ENCODE data around the gene RC3H2. TPM values are rescaled to one million over a fixed set of nuclear protein-coding genes. Genes with fewer than 3 reads are reported as not detected.

RC3H2 gene
- total RNA-seq, 2 experiments from 2014 or later = 45.0 to 73.7 TPM

- TF ChIP-seq, protein P1, sequence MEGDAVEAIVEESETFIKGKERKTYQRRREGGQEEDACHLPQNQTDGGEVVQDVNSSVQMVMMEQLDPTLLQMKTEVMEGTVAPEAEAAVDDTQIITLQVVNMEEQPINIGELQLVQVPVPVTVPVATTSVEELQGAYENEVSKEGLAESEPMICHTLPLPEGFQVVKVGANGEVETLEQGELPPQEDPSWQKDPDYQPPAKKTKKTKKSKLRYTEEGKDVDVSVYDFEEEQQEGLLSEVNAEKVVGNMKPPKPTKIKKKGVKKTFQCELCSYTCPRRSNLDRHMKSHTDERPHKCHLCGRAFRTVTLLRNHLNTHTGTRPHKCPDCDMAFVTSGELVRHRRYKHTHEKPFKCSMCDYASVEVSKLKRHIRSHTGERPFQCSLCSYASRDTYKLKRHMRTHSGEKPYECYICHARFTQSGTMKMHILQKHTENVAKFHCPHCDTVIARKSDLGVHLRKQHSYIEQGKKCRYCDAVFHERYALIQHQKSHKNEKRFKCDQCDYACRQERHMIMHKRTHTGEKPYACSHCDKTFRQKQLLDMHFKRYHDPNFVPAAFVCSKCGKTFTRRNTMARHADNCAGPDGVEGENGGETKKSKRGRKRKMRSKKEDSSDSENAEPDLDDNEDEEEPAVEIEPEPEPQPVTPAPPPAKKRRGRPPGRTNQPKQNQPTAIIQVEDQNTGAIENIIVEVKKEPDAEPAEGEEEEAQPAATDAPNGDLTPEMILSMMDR (conservative IDR thresholded peaks at IDR 0.05; ENCODE audit: low read length) = no peak
- no peak for TF ChIP-seq EZH2phosphoT487 (IDR thresholded peaks at IDR 0.05; ENCODE audit: borderline replicate concordance, low read depth, low read length)
- Histone ChIP-seq H4K20me1 (ENCODE audit: insufficient read depth, low read length) (0 out of 2 replicates have a peak, but pooled peaks cover 4% of the 10 kb centered on the region), H3K9me2 (ENCODE audit: insufficient read depth, low read length) (no peaks in the 10 kb centered on the region), H2AFZ (ENCODE audit: low read length) (peak within 1 kb of the TSS; percentile 83), H3K27ac (ENCODE audit: low read depth, low read length, poor library complexity, severe bottlenecking) (peak within 1 kb of the TSS; percentile 70), H3K9me3 (ENCODE audit: low read length) (no peaks in the 10 kb centered on the region), H3K36me3 (ENCODE audit: insufficient read depth, low read length) (peaks cover 8% of the 10 kb centered on the region), H3K79me2 (ENCODE audit: insufficient read depth, low read depth, low read length) (peaks cover 52% of the 10 kb centered on the region), H3K4me3 (ENCODE audit: low read depth, low read length, poor library complexity, severe bottlenecking) (peak within 1 kb of the TSS; percentile 85), H3K4me2 (ENCODE audit: low read length) (peak within 1 kb of the TSS; percentile 78), H3K4me1 (ENCODE audit: insufficient read depth, low read length, poor library complexity, severe bottlenecking) (peaks cover 19% of the 10 kb centered on the region)
- ChIA-PET POLR2A (interaction anchor here (1.1 to 4.2 kb wide), 7 partner anchors 7 to 28 kb away, joined by 3 to 50 read pairs (median 13); partner anchors contain the start of genes RABGAP1, RC3H2 and ZBTB6), CTCF (ENCODE audit: unreplicated experiment) (no interaction called here)
- intact Hi-C loops (cut with micrococcal nuclease; ENCODE audit: unreplicated experiment) = loop anchor here (1.0 to 10.0 kb wide), 3 partner anchors 9 to 667 kb away; partner anchors contain the start of genes MRRF, RBM18 and ZBTB6
- BruUV-seq (replicated peaks) = no TSS peak
- DNase-seq (ENCODE audit: low spot score) = peak; percentile 94
Observed at GRCh38 chr9:122931226-122932121, 26.3 kb upstream of the RC3H2 start, which contains the start of gene ZBTB26. Gene ZBTB26 (minus strand): TSS chr9:122931512. CDS start chr9:122919934, 11,578 bp downstream.

DNA sequence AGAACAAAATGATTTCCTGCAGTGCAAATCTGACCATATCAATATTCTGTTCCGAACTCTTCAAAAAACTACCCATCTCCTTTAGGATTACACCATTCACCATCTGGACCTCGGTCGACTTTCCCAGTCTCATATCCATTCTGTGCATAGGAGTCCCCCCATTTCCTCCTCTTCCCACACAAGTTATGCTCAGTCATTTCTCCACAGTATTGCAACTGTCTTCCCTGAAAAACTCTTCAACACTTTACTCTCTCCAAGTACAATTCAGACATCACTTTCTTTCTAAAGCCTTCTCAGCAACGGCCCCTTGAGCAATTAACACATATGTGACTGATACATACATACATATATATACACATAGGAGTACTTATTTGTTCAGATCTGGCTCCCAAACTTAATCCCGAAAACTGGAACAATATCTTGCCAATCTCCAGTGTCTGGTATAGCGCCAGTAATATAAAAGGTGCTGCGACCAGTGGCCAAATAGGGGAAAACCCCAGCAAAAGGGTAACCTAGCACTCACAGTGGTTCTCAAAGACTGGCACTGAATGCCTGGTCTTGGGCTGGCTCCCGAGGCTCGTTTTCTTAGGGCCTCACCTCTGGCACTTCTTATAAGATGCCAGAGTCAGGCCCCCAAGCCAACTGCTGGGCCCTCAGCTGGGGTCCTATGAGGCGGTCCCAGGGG, 25.5 kb upstream of the RC3H2 start:
- H3K9me3 ChIP-seq (ENCODE audit: low read length) = no peaks in the 10 kb centered on the region
- CTCF ChIA-PET (ENCODE audit: unreplicated experiment) = interaction anchor here (0.7 kb wide), 1 partner anchor 113 kb away, joined by 4 read pairs; no protein-coding TSS in a partner anchor
- H3K4me1 ChIP-seq (ENCODE audit: insufficient read depth, low read length, poor library complexity, severe bottlenecking) = peaks cover 19% of the 10 kb centered on the region
- peaks cover 4% of the 10 kb centered on the region for H3K36me3 ChIP-seq (ENCODE audit: insufficient read depth, low read length)
- 0 out of 2 replicates have a peak, but pooled peaks cover 4% of the 10 kb centered on the region for H4K20me1 ChIP-seq (ENCODE audit: insufficient read depth, low read length)
- H3K4me2 ChIP-seq (ENCODE audit: low read length) = peak overlapping the region; percentile 78
- H3K9me2 ChIP-seq (ENCODE audit: insufficient read depth, low read length) = no peaks in the 10 kb centered on the region
- TF ChIP-seq EZH2phosphoT487 (IDR thresholded peaks at IDR 0.05; ENCODE audit: borderline replicate concordance, low read depth, low read length) = no peak
- TF ChIP-seq, protein P1 (conservative IDR thresholded peaks at IDR 0.05; ENCODE audit: low read length) = peak; percentile 61
- H3K4me3 ChIP-seq (ENCODE audit: low read depth, low read length, poor library complexity, severe bottlenecking) = peak overlapping the region; percentile 85
- intact Hi-C loops (cut with micrococcal nuclease; ENCODE audit: unreplicated experiment) = loop anchor here (1.0 to 10.0 kb wide), 3 partner anchors 10 to 666 kb away; partner anchors contain the start of genes MRRF, RBM18 and ZBTB6
- peak overlapping the region; percentile 76 for H2AFZ ChIP-seq (ENCODE audit: low read length)
- peaks cover 53% of the 10 kb centered on the region for H3K79me2 ChIP-seq (ENCODE audit: insufficient read depth, low read depth, low read length)
- POLR2A ChIA-PET = interaction anchor here (0.6 to 4.2 kb wide), 8 partner anchors 7 to 316 kb away, joined by 3 to 50 read pairs (median 8); partner anchors contain the start of genes RABGAP1 and RC3H2
- no TSS peak for BruUV-seq (replicated peaks)
- H3K27ac ChIP-seq (ENCODE audit: low read depth, low read length, poor library complexity, severe bottlenecking) = peak overlapping the region; percentile 70
- DNase-seq (ENCODE audit: low spot score) = peak; percentile 57

Data from OCI-LY7 (cell line).